ENCODE measurements around the gene ANXA7. TPM values are rescaled to one million over a fixed set of nuclear protein-coding genes. Genes with fewer than 3 reads are reported as not detected.
"Not testable (repeated sequence)": the region's sequence is repeated elsewhere in the genome, so short reads cannot be mapped to it uniquely, and the experiment has no call there.

Gene ANXA7
- total and polyA plus RNA-seq, 5 donors = 78.6 to 122 (median 108) TPM

- no peak overlapping the region for H3K4me3 ChIP-seq (ENCODE audit: low read length)
- no peak overlapping the region for H3K27ac ChIP-seq (ENCODE audit: low read length)
- H3K27me3 ChIP-seq (ENCODE audit: control insufficient read depth, insufficient read depth) = no peaks in the 10 kb centered on the region
- intact Hi-C loops (cut with DNase I) = no loop called here
- no peak for DNase-seq
- WGBS = 82% methylated on average over 8 of the region's 8 CpGs
- ATAC-seq = no peak
- no peaks in the 10 kb centered on the region for H3K4me1 ChIP-seq (ENCODE audit: control insufficient read depth, insufficient read depth, low read length)
- H3K9me3 ChIP-seq (ENCODE audit: control insufficient read depth, low read length) = no peaks in the 10 kb centered on the region
These were observed 75.0 kb downstream of the ANXA7 start for GRCh38 chr10:73338801-73339368.

GRCh38 chr10:73333202-73333601 lies 80.7 kb downstream of the ANXA7 start:
- ATAC-seq (no peak), DNase-seq (no peak)
- H3K27me3 ChIP-seq (ENCODE audit: control insufficient read depth, insufficient read depth) = no peaks in the 10 kb centered on the region
- WGBS = 100% methylated on average over 1 of the region's 1 CpG
- H3K4me3 ChIP-seq (ENCODE audit: low read length) = no peak overlapping the region
- intact Hi-C loops (cut with DNase I) = no loop called here
- no peaks in the 10 kb centered on the region for H3K4me1 ChIP-seq (ENCODE audit: control insufficient read depth, insufficient read depth, low read length)
- no peaks in the 10 kb centered on the region for H3K9me3 ChIP-seq (ENCODE audit: control insufficient read depth, low read length)
- H3K27ac ChIP-seq (ENCODE audit: low read length) = no peak overlapping the region

GRCh38 chr10:73332379-73332778 lies 81.5 kb downstream of the ANXA7 start:
- Histone ChIP-seq H3K27me3 (ENCODE audit: control insufficient read depth, insufficient read depth) (no peaks in the 10 kb centered on the region), H3K9me3 (ENCODE audit: control insufficient read depth, low read length) (no peaks in the 10 kb centered on the region), H3K4me1 (ENCODE audit: control insufficient read depth, insufficient read depth, low read length) (no peaks in the 10 kb centered on the region), H3K27ac (ENCODE audit: low read length) (no peak overlapping the region), H3K4me3 (ENCODE audit: low read length) (no peak overlapping the region)
- intact Hi-C loops (cut with DNase I) = no loop called here
- ATAC-seq = no peak
- 70% methylated on average over 2 of the region's 2 CpGs for WGBS
- DNase-seq = no peak

- H3K27ac ChIP-seq (ENCODE audit: low read length); H3K9me3 ChIP-seq (ENCODE audit: control insufficient read depth, low read length); ATAC-seq; H3K4me1 ChIP-seq (ENCODE audit: control insufficient read depth, insufficient read depth, low read length); intact Hi-C loops (cut with DNase I); H3K27me3 ChIP-seq (ENCODE audit: control insufficient read depth, insufficient read depth); DNase-seq; H3K4me3 ChIP-seq (ENCODE audit: low read length): not testable (repeated sequence)
- WGBS = no CpG with 5 or more reads among the region's 1 CpG
These were observed 85.3 kb downstream of the ANXA7 start for GRCh38 chr10:73328523-73328922.

GRCh38 chr10:73325290-73325689 lies 88.6 kb downstream of the ANXA7 start:
- ATAC-seq; intact Hi-C loops (cut with DNase I); H3K9me3 ChIP-seq (ENCODE audit: control insufficient read depth, low read length): not testable (repeated sequence)

More at GRCh38 chr10:73325290-73325689, 88.6 kb downstream of the ANXA7 start:
- 83% methylated on average over 1 of the region's 4 CpGs for WGBS
- H3K27ac ChIP-seq (ENCODE audit: low read length); DNase-seq; H3K4me3 ChIP-seq (ENCODE audit: low read length); H3K4me1 ChIP-seq (ENCODE audit: control insufficient read depth, insufficient read depth, low read length); H3K27me3 ChIP-seq (ENCODE audit: control insufficient read depth, insufficient read depth): not testable (repeated sequence)

Other genes starting within 250 kb of the ANXA7 start
- gene ECD, start 246.1 kb downstream of the ANXA7 start, total RNA-seq = 10 to 100 TPM; 16.2 to 19.3 (median 17.9) TPM
- 10.8 TPM for gene ECD, start 246.1 kb downstream of the ANXA7 start, polyA plus RNA-seq
- 10 to 100 TPM; 11.6 to 17.5 (median 15.1) TPM for gene FAM149B1, start 245.9 kb downstream of the ANXA7 start, total RNA-seq
- gene FAM149B1, start 245.9 kb downstream of the ANXA7 start, polyA plus RNA-seq = 16.2 TPM
- 10 to 100 TPM in 2 of 4 donors, 1 to 10 TPM in 2; 7.9 to 10.6 (median 10.2) TPM for gene DNAJC9, start 166.8 kb downstream of the ANXA7 start, total RNA-seq
- gene DNAJC9, start 166.8 kb downstream of the ANXA7 start, polyA plus RNA-seq = 6.5 TPM
- 10 to 100 TPM; 66.9 to 85.1 (median 79.3) TPM for gene MRPS16, start 161.4 kb downstream of the ANXA7 start, total RNA-seq
- gene MRPS16, start 161.4 kb downstream of the ANXA7 start, polyA plus RNA-seq = 80.0 TPM
- 1 to 10 TPM; 1.6 to 2.3 (median 1.9) TPM for gene CFAP70, start 55.2 kb downstream of the ANXA7 start, total RNA-seq
- 1.2 TPM for gene CFAP70, start 55.2 kb downstream of the ANXA7 start, polyA plus RNA-seq
- 1 to 10 TPM; 1.1 to 2.1 (median 1.4) TPM for gene MSS51, start 19.5 kb upstream of the ANXA7 start, total RNA-seq
- gene MSS51, start 19.5 kb upstream of the ANXA7 start, polyA plus RNA-seq = 1.4 TPM
- 10 to 100 TPM; 50.3 to 61.3 (median 57.1) TPM for gene PPP3CB, start 82.0 kb upstream of the ANXA7 start, total RNA-seq
- gene PPP3CB, start 82.0 kb upstream of the ANXA7 start, polyA plus RNA-seq = 34.5 TPM
- 10 to 100 TPM; 23.5 to 65.6 (median 24.0) TPM for gene USP54, start 177.3 kb upstream of the ANXA7 start, total RNA-seq
- 7.5 TPM for gene USP54, start 177.3 kb upstream of the ANXA7 start, polyA plus RNA-seq
- gene MYOZ1, start 227.4 kb upstream of the ANXA7 start, total RNA-seq = 100 to 1,000 TPM in 1 of 4 donors, 10 to 100 TPM in 3; 19.5 to 101 (median 52.3) TPM
- gene MYOZ1, start 227.4 kb upstream of the ANXA7 start, polyA plus RNA-seq = 72.6 TPM
- gene SYNPO2L, start 242.0 kb upstream of the ANXA7 start, total RNA-seq = 100 to 1,000 TPM; 140 to 313 (median 206) TPM
- 191 TPM for gene SYNPO2L, start 242.0 kb upstream of the ANXA7 start, polyA plus RNA-seq